Hepatocyte (in vitro differentiated cells): ENCODE measurements around the gene SP110. TPM values are rescaled to one million over a fixed set of nuclear protein-coding genes. Genes with fewer than 3 reads are reported as not detected.
"Not testable (repeated sequence)": the region's sequence is repeated elsewhere in the genome, so short reads cannot be mapped to it uniquely, and the experiment has no call there.

Experiments
- DNase-seq: peaks from one replicate; pipeline ENCODE4 v3.0.0-alpha.2; 2016; ENCODE audit warnings: low spot score
- H2AFZ ChIP-seq: fragments of 200-600 bp; sonication (generic); 2 replicates; pipeline ENCODE4 v1.6.0; 2016; ENCODE audit warnings: antibody characterized with exemption, mild to moderate bottlenecking
- H3K27ac ChIP-seq: fragments of 200-600 bp; sonication (generic); 2 replicates; pipeline ENCODE4 v1.5.1; 2016; ENCODE audit warnings: mild to moderate bottlenecking
- H3K27me3 ChIP-seq: fragments of 200-600 bp; sonication (generic); 2 replicates; pipeline ENCODE4 v1.6.1; 2016
- H3K36me3 ChIP-seq: fragments of 200-600 bp; sonication (generic); replicated peaks from 2 replicates; pipeline ENCODE4 v1.5.1; 2016; ENCODE audit warnings: low read depth; ENCODE audit not compliant: insufficient read depth
- H3K4me1 ChIP-seq: fragments of 200-600 bp; sonication (generic); 2 replicates; pipeline ENCODE4 v1.5.1; 2016; ENCODE audit warnings: mild to moderate bottlenecking, moderate library complexity; ENCODE audit not compliant: insufficient read depth
- H3K4me2 ChIP-seq: fragments of 200-600 bp; sonication (generic); 2 replicates; pipeline ENCODE4 v1.6.0; 2016
- H3K4me3 ChIP-seq: fragments of 200-600 bp; sonication (generic); 2 replicates; pipeline ENCODE4 v1.5.1; 2016; ENCODE audit warnings: mild to moderate bottlenecking
- H3K79me2 ChIP-seq: fragments of 200-600 bp; sonication (generic); 2 replicates; pipeline ENCODE4 v1.6.0; 2017; ENCODE audit warnings: mild to moderate bottlenecking
- H3K9me2 ChIP-seq: fragments of 200-600 bp; sonication (generic); replicated peaks from 2 replicates; pipeline ENCODE4 v1.6.0; 2017; ENCODE audit warnings: mild to moderate bottlenecking; ENCODE audit not compliant: insufficient read depth
- H3K9me3 ChIP-seq: fragments of 200-600 bp; sonication (generic); 2 replicates; pipeline ENCODE4 v1.5.1; 2016; ENCODE audit warnings: low read depth, mild to moderate bottlenecking
- H4K20me1 ChIP-seq: fragments of 200-600 bp; sonication (generic); 2 replicates; pipeline ENCODE4 v1.6.0; 2016; ENCODE audit warnings: mild to moderate bottlenecking; ENCODE audit not compliant: insufficient read depth, poor library complexity, severe bottlenecking
- CTCF ChIP-seq: fragments of 200-600 bp; sonication (generic); IDR thresholded peaks from 2 replicates; pipeline ENCODE4 v1.5.1; 2016; ENCODE audit warnings: antibody characterized with exemption, mild to moderate bottlenecking; ENCODE audit not compliant: poor library complexity
- EZH2 ChIP-seq: fragments of 200-600 bp; sonication (generic); IDR thresholded peaks from 2 replicates; pipeline ENCODE4 v1.6.1; 2016; ENCODE audit warnings: antibody characterized with exemption, mild to moderate bottlenecking, borderline replicate concordance
- EZH2phosphoT487 ChIP-seq: fragments of 200-600 bp; sonication (generic); IDR thresholded peaks from one replicate; pipeline ENCODE4 v1.6.1; 2018; ENCODE audit warnings: antibody characterized with exemption, mild to moderate bottlenecking, low read depth, moderate library complexity; ENCODE audit not compliant: unreplicated experiment, severe bottlenecking
- WGBS: methylation state at CpG from one replicate; pipeline ENCODE4 v1.1.6; 2016; ENCODE audit warnings: low lambda C conversion rate; ENCODE audit errors: missing lambda C conversion rate; 5-methylcytosine and 5-hydroxymethylcytosine counted together
- polyA plus RNA-seq: library from polyadenylated mRNA; unstranded; fragments of >200 nt; fragmentation: Nextera tagmentation; extraction: Ambion mirVana; gene quantifications from 2 replicates; pipeline ENCODE4 v1.2.1, GENCODE V29; 2016
- total RNA-seq: library from RNA; depleted of rRNA; stranded (reverse); fragments of >200 nt; gene quantifications from 2 replicates; pipeline ENCODE4 v1.2.3, GENCODE V29; 2014

The SP110 gene
- total and polyA plus RNA-seq, 2 experiments from 2014 or later, result 10.9 to 15.9 TPM

- Histone ChIP-seq H3K36me3 (no peaks in the 10 kb centered on the region), H3K9me3 (no peaks in the 10 kb centered on the region), H3K4me1 (no peaks in the 10 kb centered on the region), H3K27me3 (no peaks in the 10 kb centered on the region), H4K20me1 (no peaks in the 10 kb centered on the region), H3K27ac (no peak overlapping the region), H3K9me2 (no peaks in the 10 kb centered on the region), H3K4me2 (no peak overlapping the region), H3K79me2 (no peaks in the 10 kb centered on the region), H3K4me3 (no peak overlapping the region), H2AFZ (no peak overlapping the region)
- WGBS, result 64% methylated on average over 11 of the region's 11 CpGs
- no peak for TF ChIP-seq EZH2phosphoT487
- no peak for TF ChIP-seq CTCF
- no peak for TF ChIP-seq EZH2
- no peak for DNase-seq
Observed at GRCh38 chr2:230124757-230125431, 94.9 kb downstream of the SP110 start.

DNA sequence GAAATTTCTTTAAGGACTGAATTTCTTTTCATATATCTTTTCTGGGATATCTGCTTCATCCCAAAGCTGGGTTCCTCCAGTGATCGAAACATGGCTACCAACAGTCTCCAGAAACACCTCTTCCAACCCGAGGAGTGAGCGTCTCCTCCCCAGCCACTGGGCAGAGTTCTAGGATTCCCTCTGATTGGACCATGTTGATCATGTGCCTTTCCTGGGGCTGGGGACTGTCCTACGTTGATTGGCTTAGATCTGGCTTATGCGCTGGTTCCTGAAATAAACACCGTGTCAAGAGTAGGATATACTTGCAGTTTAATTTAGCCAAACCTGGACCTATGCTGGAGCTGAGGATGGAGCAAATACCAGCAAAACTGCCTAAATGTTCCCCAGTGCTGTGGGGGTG, 95.5 kb downstream of the SP110 start:
- Histone ChIP-seq H3K36me3 (no peaks in the 10 kb centered on the region), H3K4me1 (no peaks in the 10 kb centered on the region), H3K4me2 (no peak overlapping the region), H2AFZ (no peak overlapping the region), H4K20me1 (no peaks in the 10 kb centered on the region), H3K79me2 (no peaks in the 10 kb centered on the region), H3K9me2 (no peaks in the 10 kb centered on the region), H3K4me3 (no peak overlapping the region), H3K27ac (no peak overlapping the region), H3K9me3 (no peaks in the 10 kb centered on the region), H3K27me3 (no peaks in the 10 kb centered on the region)
- no peak for DNase-seq
- TF ChIP-seq CTCF (no peak), EZH2 (no peak), EZH2phosphoT487 (no peak)
- 96% methylated on average over 6 of the region's 6 CpGs for WGBS

DNA sequence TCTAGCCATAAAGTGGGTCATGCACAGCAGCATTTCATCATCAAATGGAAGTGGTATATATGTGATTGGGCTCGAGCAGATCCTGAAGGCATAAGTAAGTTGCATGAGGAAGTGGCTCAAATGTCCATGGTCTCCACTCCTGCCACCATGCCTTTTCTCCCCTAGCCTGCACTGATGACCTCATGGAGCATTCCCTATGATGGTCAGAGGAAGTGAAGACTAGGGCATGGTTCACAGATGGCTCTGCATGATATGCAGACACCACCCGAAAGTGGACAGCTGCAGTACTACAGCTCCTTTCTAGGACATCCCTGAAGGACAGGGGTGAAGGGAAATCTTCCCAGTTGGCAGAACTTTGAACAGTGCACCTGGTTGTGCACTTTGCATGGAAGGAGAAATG, 99.4 kb downstream of the SP110 start:
- H3K36me3 ChIP-seq, H3K79me2 ChIP-seq, H2AFZ ChIP-seq, H3K9me2 ChIP-seq, H3K27ac ChIP-seq, H3K9me3 ChIP-seq, DNase-seq, H3K27me3 ChIP-seq, H3K4me2 ChIP-seq, H4K20me1 ChIP-seq, H3K4me3 ChIP-seq, H3K4me1 ChIP-seq: not testable (repeated sequence)
- WGBS, result 89% methylated on average over 2 of the region's 2 CpGs

GRCh38 chr2:230119827-230120226, 100.0 kb downstream of the SP110 start:
- not testable (repeated sequence) for H3K36me3 ChIP-seq, H3K4me2 ChIP-seq
- WGBS, result 92% methylated on average over 1 of the region's 1 CpG

More at GRCh38 chr2:230119827-230120226, 100.0 kb downstream of the SP110 start:
- H3K27ac ChIP-seq, H3K27me3 ChIP-seq, H2AFZ ChIP-seq, H3K79me2 ChIP-seq, H3K9me3 ChIP-seq, H3K9me2 ChIP-seq, DNase-seq, H4K20me1 ChIP-seq, H3K4me3 ChIP-seq, H3K4me1 ChIP-seq: not testable (repeated sequence)

Other genes starting within 250 kb of the SP110 start
- gene SLC16A14, start 151.1 kb downstream of the SP110 start, total RNA-seq, result 1.8 and 2.1 TPM in 2 replicates
- 0.79 and 1.3 TPM in 2 replicates for gene SLC16A14, start 151.1 kb downstream of the SP110 start, polyA plus RNA-seq
- gene SP140, start 5.8 kb upstream of the SP110 start, total RNA-seq, result 0.08 and 0.53 TPM in 2 replicates
- 0.40 and 0.51 TPM in 2 replicates for gene SP140, start 5.8 kb upstream of the SP110 start, polyA plus RNA-seq
- 4.0 and 8.1 TPM in 2 replicates for gene SP140L, start 107.2 kb upstream of the SP110 start, total RNA-seq
- 7.1 and 11.5 TPM in 2 replicates for gene SP140L, start 107.2 kb upstream of the SP110 start, polyA plus RNA-seq
- gene SP100, start 196.2 kb upstream of the SP110 start, total RNA-seq, result 41.5 and 42.2 TPM in 2 replicates
- gene SP100, start 196.2 kb upstream of the SP110 start, polyA plus RNA-seq, result 30.5 and 39.9 TPM in 2 replicates